B cell (primary cell): ENCODE results near the gene RAP1GDS1. TPM values are rescaled to one million over a fixed set of nuclear protein-coding genes. Genes with fewer than 3 reads are reported as not detected.

Source experiments
- ATAC-seq: fragments of 200-7000 bp; cut with Tn5 transposase; one replicate; pipeline ENCODE4 v1.10.0; 2021; ENCODE audit warnings: low read depth, mild to moderate bottlenecking, moderate number of reproducible peaks, moderate library complexity
- CTCF ChIA-PET: fragments of 350-600 bp; sonication (Branson Sonifier 250); formaldehyde crosslinking; loops from one replicate; lab custom pipeline; 2021; ENCODE audit warnings: antibody characterized with exemption, inconsistent platforms; lab: Charles Lee
- POLR2A ChIA-PET: fragments of 350-600 bp; sonication (Branson Sonifier 250); formaldehyde crosslinking; loops from one replicate; lab custom pipeline; 2021; ENCODE audit warnings: antibody characterized with exemption; lab: Charles Lee
- DNase-seq: peaks from one replicate; pipeline ENCODE4 v3.0.0; 2013
- H2AFZ ChIP-seq: 2 replicates; pipeline ENCODE4 v1.6.1; 2012; ENCODE audit warnings: mild to moderate bottlenecking, low read depth, low read length; ENCODE audit not compliant: insufficient read depth, poor library complexity, severe bottlenecking
- H3K27ac ChIP-seq, 2 donors: 1 replicate in 1 of 2; 2 replicates in 1 of 2; pipeline ENCODE4 v1.5.1; 2012 to 2013; ENCODE audit warnings: low read length in 2 of 2, mild to moderate bottlenecking in 2 of 2, moderate library complexity in 1 of 2
- H3K27me3 ChIP-seq, 4 experiments: fragments of 200-600 bp in 1 of 4; sonication (generic) in 1 of 4; replicated peaks in 1 of 4; 1 replicate in 2 of 4; 2 replicates in 2 of 4; pipeline versions ENCODE4 v1.6.1 to v1.7.0; 2013 to 2016; ENCODE audit warnings: low read length in 3 of 4, mild to moderate bottlenecking in 2 of 4, mixed read lengths in 1 of 4, moderate library complexity in 1 of 4; ENCODE audit not compliant: insufficient read depth in 4 of 4, control insufficient read depth in 3 of 4; ENCODE audit errors: control extremely low read depth in 1 of 4
- H3K36me3 ChIP-seq, 2 experiments: replicated peaks in 1 of 2; 1 replicate in 1 of 2; 2 replicates in 1 of 2; pipeline versions ENCODE4 v1.6.1 to v1.7.1; 2013; ENCODE audit warnings: low read length in 1 of 2; ENCODE audit not compliant: insufficient read depth in 2 of 2, control insufficient read depth in 1 of 2; ENCODE audit errors: control extremely low read depth in 1 of 2, extremely low read depth in 1 of 2
- H3K4me1 ChIP-seq, 2 donors: fragments of 200-600 bp in 1 of 2; sonication (generic) in 1 of 2; 1 replicate in 1 of 2; 2 replicates in 1 of 2; pipeline versions ENCODE4 v1.5.1 to v1.6.1; 2013 to 2017; ENCODE audit warnings: low read length in 2 of 2; ENCODE audit not compliant: control insufficient read depth in 2 of 2, insufficient read depth in 2 of 2
- H3K4me2 ChIP-seq: replicated peaks from 2 replicates; pipeline ENCODE3; 2012; ENCODE audit warnings: mild to moderate bottlenecking, low read depth, low read length; ENCODE audit not compliant: poor library complexity, severe bottlenecking
- H3K4me3 ChIP-seq, 5 experiments: fragments of 200-600 bp in 1 of 5; sonication (generic) in 1 of 5; 1 replicate in 3 of 5; 2 replicates in 2 of 5; pipeline versions ENCODE4 v1.5.1 to v1.7.0; 2011 to 2016; ENCODE audit warnings: low read length in 4 of 5, mild to moderate bottlenecking in 4 of 5, low read depth in 2 of 5, control low read depth in 1 of 5, moderate library complexity in 1 of 5; ENCODE audit not compliant: insufficient read depth in 1 of 5; ENCODE audit errors: control extremely low read depth in 1 of 5, extremely low read depth in 1 of 5
- H3K79me2 ChIP-seq: fragments of 200-600 bp; sonication (generic); one replicate; pipeline ENCODE4 v1.6.0; 2016; ENCODE audit warnings: low read length; ENCODE audit not compliant: control insufficient read depth, insufficient read depth
- H3K9ac ChIP-seq: fragments of 200-600 bp; sonication (generic); 2 replicates; pipeline ENCODE4 v1.6.1; 2017; ENCODE audit warnings: mild to moderate bottlenecking, low read length, moderate library complexity
- H3K9me3 ChIP-seq, 3 donors: one replicate each; pipeline versions ENCODE4 v1.6.1 to v1.7.1; 2013; ENCODE audit warnings: low read length in 2 of 3; ENCODE audit not compliant: control insufficient read depth in 2 of 3, insufficient read depth in 1 of 3; ENCODE audit errors: control extremely low read depth in 1 of 3
- H4K20me1 ChIP-seq: 2 replicates; pipeline ENCODE4 v1.6.0; 2012; ENCODE audit warnings: mild to moderate bottlenecking, low read length; ENCODE audit not compliant: insufficient read depth, control insufficient read depth, poor library complexity, severe bottlenecking
- H3K27ac Mint-ChIP-seq: one replicate; pipeline ENCODE4 v1.8.0; 2021; ENCODE audit warnings: mixed read lengths
- H3K27me3 Mint-ChIP-seq: one replicate; pipeline ENCODE4 v1.8.0; 2021; ENCODE audit warnings: mixed read lengths
- H3K4me1 Mint-ChIP-seq: one replicate; pipeline ENCODE4 v1.8.0; 2021; ENCODE audit warnings: mixed read lengths
- H3K4me3 Mint-ChIP-seq: one replicate; pipeline ENCODE4 v1.8.0; 2021; ENCODE audit warnings: mixed read lengths
- H3K9me3 Mint-ChIP-seq: one replicate; pipeline ENCODE4 v1.8.0; 2022; ENCODE audit warnings: mixed read lengths; ENCODE audit not compliant: insufficient read depth
- EZH2 ChIP-seq: IDR thresholded peaks from 2 replicates; pipeline ENCODE4 v1.6.1; 2012; ENCODE audit warnings: borderline replicate concordance, low read depth, mild to moderate bottlenecking, moderate library complexity, low read length; ENCODE audit not compliant: insufficient read depth, poor library complexity, severe bottlenecking
- WGBS: methylation state at CpG from one replicate; pipeline ENCODE4 v1.1.5; 2013; ENCODE audit warnings: missing lambda C conversion rate; ENCODE audit not compliant: insufficient coverage; 5-methylcytosine and 5-hydroxymethylcytosine counted together
- intact Hi-C: fragments of 100-400 bp; cut with micrococcal nuclease; formaldehyde crosslinking; loops from one replicate; pipeline ENCODE4 v1.10.0; 2022
- polyA plus RNA-seq: library from polyadenylated mRNA; depleted of rRNA; stranded (reverse); fragments of >200 nt; gene quantifications from 2 replicates; pipeline ENCODE4 v1.2.3, GENCODE V29; 2012
- total RNA-seq, 2 donors: library from RNA; stranded (reverse); fragments of 120-200 nt in 1 of 2; gene quantifications; 1 replicate in 1 of 2; 2 replicates in 1 of 2; pipeline versions ENCODE4 v1.2.3 to v1.2.4, GENCODE V29; 2013 to 2022
- TF ChIP-seq, protein P1 (sequence below): fragments of 200-600 bp; IDR thresholded peaks from one replicate; pipeline ENCODE4 v1.8.0; 2022; ENCODE audit warnings: antibody characterized with exemption, mild to moderate bottlenecking

The RAP1GDS1 gene
- total and polyA plus RNA-seq, 2 donors (not counting 1 experiment from before 2014, with no cell fraction given), result 23.6 to 66.3 TPM

DNA sequence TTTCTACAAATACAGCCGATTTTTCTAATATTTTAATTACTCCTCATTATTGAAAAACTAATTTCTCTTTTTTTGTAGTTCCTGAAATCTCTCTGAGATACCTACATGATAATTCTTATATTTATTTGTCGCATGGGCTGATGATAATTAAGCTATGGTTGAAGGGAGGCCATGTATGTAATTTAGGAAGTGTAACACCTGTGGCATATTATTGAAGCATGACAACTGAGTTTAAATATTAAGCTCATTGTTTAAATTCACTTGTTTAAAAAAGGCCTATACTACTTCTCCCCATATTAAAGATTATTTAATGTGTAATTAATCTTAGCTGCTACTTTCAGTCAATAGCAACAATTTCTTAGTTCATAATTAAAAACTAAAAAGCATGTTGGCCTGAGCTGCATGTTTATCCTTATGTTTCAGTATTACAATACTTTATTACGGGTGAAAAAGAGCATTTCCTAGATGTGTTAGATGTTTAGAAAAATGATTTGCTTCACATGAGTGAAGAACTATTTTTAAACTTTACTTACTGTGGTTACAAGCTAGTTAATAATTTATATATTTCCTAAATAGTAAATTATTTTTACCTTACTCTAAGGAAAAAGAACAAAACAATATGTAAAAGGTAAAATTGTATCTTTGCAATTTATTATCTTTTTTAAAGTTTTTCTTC lies 122.4 kb downstream of the RAP1GDS1 start:
- ChIA-PET CTCF (no interaction called here), POLR2A (no interaction called here)
- DNase-seq (peak; percentile 4), ATAC-seq (no peak)
- H3K27me3 ChIP-seq, result no peaks in the 10 kb centered on the region
- TF ChIP-seq EZH2, result no peak
- TF ChIP-seq, protein P1, sequence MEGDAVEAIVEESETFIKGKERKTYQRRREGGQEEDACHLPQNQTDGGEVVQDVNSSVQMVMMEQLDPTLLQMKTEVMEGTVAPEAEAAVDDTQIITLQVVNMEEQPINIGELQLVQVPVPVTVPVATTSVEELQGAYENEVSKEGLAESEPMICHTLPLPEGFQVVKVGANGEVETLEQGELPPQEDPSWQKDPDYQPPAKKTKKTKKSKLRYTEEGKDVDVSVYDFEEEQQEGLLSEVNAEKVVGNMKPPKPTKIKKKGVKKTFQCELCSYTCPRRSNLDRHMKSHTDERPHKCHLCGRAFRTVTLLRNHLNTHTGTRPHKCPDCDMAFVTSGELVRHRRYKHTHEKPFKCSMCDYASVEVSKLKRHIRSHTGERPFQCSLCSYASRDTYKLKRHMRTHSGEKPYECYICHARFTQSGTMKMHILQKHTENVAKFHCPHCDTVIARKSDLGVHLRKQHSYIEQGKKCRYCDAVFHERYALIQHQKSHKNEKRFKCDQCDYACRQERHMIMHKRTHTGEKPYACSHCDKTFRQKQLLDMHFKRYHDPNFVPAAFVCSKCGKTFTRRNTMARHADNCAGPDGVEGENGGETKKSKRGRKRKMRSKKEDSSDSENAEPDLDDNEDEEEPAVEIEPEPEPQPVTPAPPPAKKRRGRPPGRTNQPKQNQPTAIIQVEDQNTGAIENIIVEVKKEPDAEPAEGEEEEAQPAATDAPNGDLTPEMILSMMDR, result no peak
- peaks cover 2 to 5% of the 10 kb centered on the region in 2 experiments for H3K36me3 ChIP-seq
- no peaks in the 10 kb centered on the region for H3K9me3 ChIP-seq
- peaks cover 0 to 14% of the 10 kb centered on the region in 2 donors for H3K4me1 ChIP-seq
- H3K27me3 Mint-ChIP-seq, result no peaks in the 10 kb centered on the region
- H3K27ac ChIP-seq, result peak overlapping the region in 1 of 2 donors; percentile 37
- no peaks in the 10 kb centered on the region for H3K79me2 ChIP-seq
- no peak overlapping the region for H3K4me3 ChIP-seq
- no CpG with 5 or more reads among the region's 3 CpGs for WGBS
- H3K9ac ChIP-seq, result no peak overlapping the region
- peaks cover 18% of the 10 kb centered on the region for H3K4me1 Mint-ChIP-seq
- H3K9me3 Mint-ChIP-seq, result no peaks in the 10 kb centered on the region
- peak overlapping the region; percentile 20 for H3K4me2 ChIP-seq
- H3K4me3 Mint-ChIP-seq, result no peak overlapping the region
- no peak overlapping the region for H2AFZ ChIP-seq
- H4K20me1 ChIP-seq, result no peaks in the 10 kb centered on the region
- no peak overlapping the region for H3K27ac Mint-ChIP-seq
- intact Hi-C loops, result loop anchor here (5.0 kb wide), 1 partner anchor 41 kb away; no protein-coding TSS in a partner anchor

DNA sequence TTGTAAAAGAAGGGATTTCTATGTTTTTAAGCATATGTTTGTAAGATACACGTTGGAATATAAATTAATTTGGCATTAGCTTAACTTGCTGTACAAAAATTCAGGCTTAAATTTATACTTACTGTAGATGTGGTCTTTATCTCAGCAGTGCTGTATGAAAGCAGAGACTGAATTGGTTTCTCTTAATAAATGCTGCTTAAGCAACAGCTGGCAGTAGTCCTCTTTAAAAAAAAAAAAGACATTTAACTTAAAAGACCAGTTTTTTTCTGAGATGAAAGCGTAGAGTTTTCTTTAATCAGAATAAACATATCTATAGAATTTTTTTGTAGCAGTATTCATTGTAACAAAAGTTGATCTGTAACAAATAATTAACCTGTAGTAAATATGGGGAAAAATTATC lies 124.6 kb downstream of the RAP1GDS1 start:
- ATAC-seq, result no peak
- H4K20me1 ChIP-seq, result no peaks in the 10 kb centered on the region
- POLR2A ChIA-PET, result no interaction called here
- intact Hi-C loops, result no loop called here
- H3K36me3 ChIP-seq, result peaks cover 0 to 5% of the 10 kb centered on the region in 2 experiments
- TF ChIP-seq, protein P1, result no peak
- no peak for TF ChIP-seq EZH2
- Mint-ChIP-seq H3K9me3 (no peaks in the 10 kb centered on the region), H3K27ac (no peak overlapping the region), H3K4me1 (peaks cover 15% of the 10 kb centered on the region), H3K27me3 (no peaks in the 10 kb centered on the region), H3K4me3 (no peak overlapping the region)
- H2AFZ ChIP-seq, result no peak overlapping the region
- no peaks in the 10 kb centered on the region for H3K9me3 ChIP-seq
- CTCF ChIA-PET, result interaction anchor here (1.3 kb wide), 1 partner anchor 234 kb away, joined by 3 read pairs; no protein-coding TSS in a partner anchor
- H3K9ac ChIP-seq, result no peak overlapping the region
- no peaks in the 10 kb centered on the region for H3K27me3 ChIP-seq
- DNase-seq, result no peak
- H3K4me1 ChIP-seq, result peaks cover 0 to 14% of the 10 kb centered on the region in 2 donors
- H3K27ac ChIP-seq, result no peak overlapping the region
- no CpG with 5 or more reads among the region's 2 CpGs for WGBS
- no peak overlapping the region for H3K4me3 ChIP-seq
- no peaks in the 10 kb centered on the region for H3K79me2 ChIP-seq
- H3K4me2 ChIP-seq, result no peak overlapping the region
